Gastrocnemius medialis (tissue), 4 donors: ENCODE data around the gene IGSF8.

ENCODE experiments used
- POLR2A ChIP-seq, 2 donors: fragments of 450-650 bp; IDR thresholded peaks; one replicate each; pipeline ENCODE4 v1.6.1; 2017; ENCODE audit warnings: antibody characterized with exemption in 2 of 2, mild to moderate bottlenecking in 2 of 2, moderate library complexity in 2 of 2
- TF ChIP-seq, protein P1 (sequence below), 5 experiments: fragments of 450-650 bp in 3 of 5; fragments of 200-600 bp in 2 of 5; sonication (generic) in 2 of 5; IDR thresholded peaks in 4 of 5; conservative IDR thresholded peaks in 1 of 5; 1 replicate in 4 of 5; 2 replicates in 1 of 5; pipeline ENCODE4 v1.5.1; 2016 to 2019; ENCODE audit warnings: antibody characterized with exemption in 5 of 5, mild to moderate bottlenecking in 3 of 5, moderate library complexity in 3 of 5

DNA sequence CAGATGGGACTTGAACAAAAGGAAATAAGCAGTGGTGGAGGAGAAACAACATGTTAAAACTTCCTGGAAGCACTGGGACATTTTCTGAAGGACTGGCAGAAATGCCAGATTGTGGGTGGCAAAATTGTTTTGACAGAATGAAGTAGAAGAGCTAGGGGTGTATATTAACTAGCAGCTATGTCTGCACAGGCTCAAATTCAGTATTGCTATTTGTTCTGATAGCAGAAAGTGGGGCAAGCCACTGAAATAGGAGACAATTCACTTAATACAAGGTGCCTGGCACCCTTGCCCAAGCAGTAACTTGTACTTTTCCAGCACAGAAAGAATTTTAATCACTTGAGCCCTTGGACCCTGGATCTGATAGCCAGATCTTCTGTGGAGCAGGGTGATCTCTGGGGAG lies 54.9 kb downstream of the IGSF8 start:
- TF ChIP-seq, protein P1, sequence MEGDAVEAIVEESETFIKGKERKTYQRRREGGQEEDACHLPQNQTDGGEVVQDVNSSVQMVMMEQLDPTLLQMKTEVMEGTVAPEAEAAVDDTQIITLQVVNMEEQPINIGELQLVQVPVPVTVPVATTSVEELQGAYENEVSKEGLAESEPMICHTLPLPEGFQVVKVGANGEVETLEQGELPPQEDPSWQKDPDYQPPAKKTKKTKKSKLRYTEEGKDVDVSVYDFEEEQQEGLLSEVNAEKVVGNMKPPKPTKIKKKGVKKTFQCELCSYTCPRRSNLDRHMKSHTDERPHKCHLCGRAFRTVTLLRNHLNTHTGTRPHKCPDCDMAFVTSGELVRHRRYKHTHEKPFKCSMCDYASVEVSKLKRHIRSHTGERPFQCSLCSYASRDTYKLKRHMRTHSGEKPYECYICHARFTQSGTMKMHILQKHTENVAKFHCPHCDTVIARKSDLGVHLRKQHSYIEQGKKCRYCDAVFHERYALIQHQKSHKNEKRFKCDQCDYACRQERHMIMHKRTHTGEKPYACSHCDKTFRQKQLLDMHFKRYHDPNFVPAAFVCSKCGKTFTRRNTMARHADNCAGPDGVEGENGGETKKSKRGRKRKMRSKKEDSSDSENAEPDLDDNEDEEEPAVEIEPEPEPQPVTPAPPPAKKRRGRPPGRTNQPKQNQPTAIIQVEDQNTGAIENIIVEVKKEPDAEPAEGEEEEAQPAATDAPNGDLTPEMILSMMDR (IDR thresholded peaks at IDR 0.05 in 4 of 5, conservative IDR thresholded peaks at IDR 0.05 in 1 of 5), result no peak
- no peak for TF ChIP-seq POLR2A (IDR thresholded peaks at IDR 0.05)
